GM12873 (cell line): Measurements from ENCODE around the gene CHAF1A.

Experiments
- TF ChIP-seq, protein P1 (sequence below): IDR thresholded peaks from 2 replicates; pipeline ENCODE4 v1.5.1; 2012; ENCODE audit warnings: low read depth, mild to moderate bottlenecking, moderate library complexity, low read length, control low read depth; ENCODE audit not compliant: insufficient read depth; ENCODE audit errors: missing control alignments

CHAF1A gene

DNA sequence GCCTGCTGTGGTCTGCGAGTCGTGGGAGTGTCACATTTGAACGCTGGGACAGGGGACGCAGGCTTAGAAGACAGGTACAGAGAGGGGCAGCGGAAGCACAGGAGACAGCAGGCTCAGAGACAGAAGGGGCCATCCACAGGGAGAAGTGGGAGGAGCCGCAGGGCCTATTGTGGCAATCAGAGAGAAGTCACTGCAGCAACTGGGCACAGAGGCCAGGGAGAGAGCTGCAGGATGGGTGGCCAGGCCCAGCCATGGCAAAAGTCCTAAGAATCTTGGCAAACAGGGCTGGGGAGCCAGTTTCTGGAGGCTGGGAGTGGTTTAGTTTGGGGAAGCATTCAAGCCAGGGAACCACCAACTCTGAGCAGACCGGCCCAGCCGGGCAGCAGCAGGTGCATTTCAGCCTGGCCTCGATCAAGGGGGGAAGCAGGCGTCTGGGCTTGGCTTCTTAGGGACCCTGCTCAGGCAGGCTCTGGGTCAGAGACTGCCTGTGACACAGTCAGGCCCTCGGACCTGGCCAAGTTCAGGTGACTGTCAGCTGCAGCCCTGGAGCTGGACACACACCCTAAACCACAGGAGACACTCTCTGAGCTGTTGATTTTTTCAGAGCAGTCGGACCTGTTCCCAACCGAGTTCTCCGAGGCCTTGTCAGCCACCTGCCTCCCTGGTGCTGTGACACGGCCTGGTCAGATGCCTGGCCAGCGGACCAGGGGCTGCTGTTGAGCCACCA is 13.9 kb upstream of the CHAF1A start:
- TF ChIP-seq, protein P1, sequence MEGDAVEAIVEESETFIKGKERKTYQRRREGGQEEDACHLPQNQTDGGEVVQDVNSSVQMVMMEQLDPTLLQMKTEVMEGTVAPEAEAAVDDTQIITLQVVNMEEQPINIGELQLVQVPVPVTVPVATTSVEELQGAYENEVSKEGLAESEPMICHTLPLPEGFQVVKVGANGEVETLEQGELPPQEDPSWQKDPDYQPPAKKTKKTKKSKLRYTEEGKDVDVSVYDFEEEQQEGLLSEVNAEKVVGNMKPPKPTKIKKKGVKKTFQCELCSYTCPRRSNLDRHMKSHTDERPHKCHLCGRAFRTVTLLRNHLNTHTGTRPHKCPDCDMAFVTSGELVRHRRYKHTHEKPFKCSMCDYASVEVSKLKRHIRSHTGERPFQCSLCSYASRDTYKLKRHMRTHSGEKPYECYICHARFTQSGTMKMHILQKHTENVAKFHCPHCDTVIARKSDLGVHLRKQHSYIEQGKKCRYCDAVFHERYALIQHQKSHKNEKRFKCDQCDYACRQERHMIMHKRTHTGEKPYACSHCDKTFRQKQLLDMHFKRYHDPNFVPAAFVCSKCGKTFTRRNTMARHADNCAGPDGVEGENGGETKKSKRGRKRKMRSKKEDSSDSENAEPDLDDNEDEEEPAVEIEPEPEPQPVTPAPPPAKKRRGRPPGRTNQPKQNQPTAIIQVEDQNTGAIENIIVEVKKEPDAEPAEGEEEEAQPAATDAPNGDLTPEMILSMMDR, result no peak

DNA sequence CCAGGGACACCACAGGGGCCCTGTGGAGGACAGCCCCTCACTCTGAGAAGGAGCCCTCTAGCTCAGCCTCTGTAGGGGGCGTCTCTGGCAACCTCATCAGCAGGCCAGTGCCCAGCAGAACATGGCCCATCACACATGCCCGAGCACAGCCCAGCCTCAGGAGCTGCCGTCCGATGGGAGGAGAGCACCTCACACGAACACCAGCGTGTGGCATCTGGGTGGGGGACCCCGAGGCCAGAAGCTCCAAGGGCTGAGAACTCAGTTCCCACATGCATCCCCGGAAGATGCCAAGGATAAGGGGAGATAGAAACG is 13.4 kb upstream of the CHAF1A start:
- TF ChIP-seq, protein P1, result no peak

DNA sequence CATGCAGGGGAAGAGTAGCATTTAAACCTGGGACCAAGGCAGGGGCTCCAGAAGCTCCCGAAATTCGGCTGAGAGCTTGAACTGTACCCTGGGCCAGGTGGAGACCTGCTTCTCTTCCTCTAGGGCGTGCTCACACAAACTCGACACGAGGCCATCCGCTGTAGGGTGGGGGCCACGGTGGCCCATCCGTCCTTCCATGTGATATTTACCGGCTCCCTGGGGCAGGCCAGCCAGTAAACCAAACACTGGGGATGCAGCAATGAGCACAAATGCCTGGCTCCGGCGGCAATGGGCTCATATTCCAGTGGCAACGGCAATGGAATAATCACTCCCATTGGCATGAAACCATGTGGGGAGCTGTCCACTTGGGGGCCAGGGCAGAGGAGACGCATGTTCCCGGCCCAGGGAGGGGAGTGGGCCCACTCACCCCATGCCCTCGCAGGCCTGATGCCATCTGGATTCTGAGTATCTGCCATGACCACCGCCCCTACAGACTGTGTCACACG is 12.9 kb upstream of the CHAF1A start:
- TF ChIP-seq, protein P1, result no peak

DNA sequence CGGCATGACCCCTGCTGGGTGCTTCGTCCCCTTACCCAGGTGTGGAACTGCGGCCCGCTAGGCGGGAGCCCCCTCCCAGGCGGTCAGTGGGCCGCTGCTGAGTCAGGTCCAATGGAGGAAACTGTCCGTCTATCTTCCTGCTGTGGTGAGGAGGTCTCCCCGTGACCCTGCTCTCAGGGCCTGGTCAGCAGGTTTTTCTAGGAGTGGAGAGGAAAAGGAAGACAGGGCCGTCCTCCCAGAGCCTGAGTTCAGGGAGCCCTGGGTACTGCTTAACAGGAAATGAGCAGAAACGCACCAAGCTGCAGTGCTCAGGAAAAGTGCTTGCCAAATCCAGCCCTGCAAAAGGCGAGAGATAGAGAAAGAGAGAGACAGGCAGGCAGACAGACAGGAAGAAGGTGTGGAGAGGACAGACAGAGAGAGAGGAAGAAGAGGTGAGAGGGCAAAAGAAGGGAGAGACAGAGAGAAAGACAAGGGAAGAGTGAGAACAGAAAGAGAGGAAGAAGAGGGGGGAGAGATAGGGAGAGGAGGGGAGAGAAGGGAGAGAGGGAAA is 12.3 kb upstream of the CHAF1A start:
- TF ChIP-seq, protein P1, result no peak

DNA sequence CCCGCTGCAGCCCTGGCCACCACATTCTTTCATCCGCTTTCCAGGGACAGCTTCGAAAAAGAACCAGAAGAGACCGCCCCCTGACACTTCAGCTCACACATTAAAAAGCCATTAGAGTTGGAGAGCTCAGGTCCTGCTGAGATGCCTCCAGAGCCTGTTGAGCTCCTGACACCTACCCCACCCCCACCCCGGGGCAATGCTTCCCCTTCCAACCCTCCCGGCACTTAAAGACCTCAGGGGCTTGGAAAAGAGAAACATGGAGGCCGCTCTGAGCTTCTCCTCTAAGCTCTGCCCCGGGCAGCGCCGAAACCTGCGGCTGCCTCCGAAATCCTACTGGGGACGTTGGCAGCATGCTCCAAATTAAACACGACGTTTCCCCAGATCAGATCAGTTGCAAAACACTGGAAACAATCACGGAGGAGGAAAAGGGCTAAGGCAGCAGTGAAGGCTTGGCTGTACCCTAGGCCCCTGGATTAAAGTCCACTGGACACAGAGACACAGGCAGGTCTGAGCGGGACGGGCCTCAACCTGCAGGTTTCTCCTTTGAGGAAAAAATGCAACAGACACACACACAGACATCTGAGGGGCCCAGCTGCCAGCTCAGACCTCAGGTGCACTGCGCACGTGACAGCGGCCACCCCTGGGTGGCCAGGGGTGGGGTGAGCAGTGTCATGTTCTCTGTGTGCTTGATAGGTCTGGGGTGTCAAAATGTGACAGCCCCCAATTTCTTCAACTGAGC is 11.7 kb upstream of the CHAF1A start:
- TF ChIP-seq, protein P1, result no peak

DNA sequence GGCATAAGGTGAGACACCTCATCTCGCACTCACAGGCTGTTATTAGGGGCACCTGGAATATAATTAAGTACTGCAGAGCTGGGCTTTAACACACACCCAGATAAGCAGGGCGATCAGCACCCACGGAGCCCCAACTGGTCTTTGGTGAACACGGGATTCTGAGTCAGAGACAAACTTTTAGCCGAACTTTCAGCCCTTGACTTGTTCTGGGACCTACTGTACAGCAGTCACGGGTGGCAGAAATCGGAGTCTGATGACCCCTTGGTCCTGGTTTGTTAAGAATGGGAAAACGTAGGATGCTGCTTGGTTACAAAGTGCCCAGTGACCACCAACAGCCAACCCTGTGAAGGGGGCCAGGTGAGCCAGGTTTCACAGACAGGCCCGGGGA is 11.1 kb upstream of the CHAF1A start:
- TF ChIP-seq, protein P1, result no peak
